Measurements from ENCODE around the gene FNDC10.
"Not testable (repeated sequence)": the region's sequence is repeated elsewhere in the genome, so short reads cannot be mapped to it uniquely, and the experiment has no call there.

FNDC10 gene

GRCh38 chr1:1564268-1564667 is 35.7 kb downstream of the FNDC10 start:
- no peak for DNase-seq

- no peak for DNase-seq
Measured at GRCh38 chr1:1563688-1564087, 36.2 kb downstream of the FNDC10 start.

- DNase-seq, result no peak
Measured at GRCh38 chr1:1562556-1563195, 37.3 kb downstream of the FNDC10 start.

- no peak for DNase-seq
Measured at GRCh38 chr1:1561801-1562470, 38.0 kb downstream of the FNDC10 start.

GRCh38 chr1:1560178-1560577 is 39.8 kb downstream of the FNDC10 start:
- DNase-seq, result no peak

DNA sequence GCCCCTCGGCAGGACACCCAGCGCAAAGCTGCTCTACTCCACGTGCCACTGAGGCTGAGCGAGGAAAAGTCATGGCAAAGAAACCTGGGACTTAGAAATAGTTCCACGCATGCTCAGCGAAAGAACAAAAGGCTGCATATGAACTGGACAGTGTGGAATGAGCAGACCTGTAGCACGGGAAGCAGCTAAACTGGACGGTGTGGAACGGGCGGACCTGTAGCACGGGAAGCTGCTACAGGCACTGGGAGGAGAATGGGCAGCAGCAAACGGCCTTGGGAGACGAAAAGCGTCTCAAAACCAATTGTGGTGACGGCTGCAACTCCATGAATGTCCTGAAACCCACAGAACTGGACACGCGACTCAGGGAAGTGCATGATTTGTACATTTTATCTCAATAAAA is 40.9 kb downstream of the FNDC10 start:
- DNase-seq, result no peak

DNA sequence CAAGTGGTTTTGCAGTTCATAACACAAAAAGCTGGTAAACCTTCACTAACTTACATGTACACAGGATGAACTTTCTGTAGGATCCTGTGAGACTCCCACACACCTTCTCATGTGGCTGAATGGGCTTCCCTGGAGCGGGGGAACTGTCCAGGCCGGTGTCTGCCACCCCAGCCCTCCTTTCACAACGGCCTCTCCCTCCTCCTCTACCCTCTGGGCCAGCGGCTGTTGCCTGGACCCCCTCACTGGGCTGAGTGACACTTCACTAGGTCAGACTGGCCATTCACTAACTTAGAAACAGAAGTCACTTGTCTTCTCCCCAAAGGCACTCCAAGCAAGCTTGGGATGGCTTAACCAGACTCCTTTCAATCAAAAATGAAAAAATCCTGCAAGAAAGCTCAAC is 41.3 kb downstream of the FNDC10 start:
- DNase-seq, result no peak

GRCh38 chr1:1557688-1558087 is 42.2 kb downstream of the FNDC10 start:
- not testable (repeated sequence) for DNase-seq

GRCh38 chr1:1556961-1557360 is 43.0 kb downstream of the FNDC10 start:
- DNase-seq, result not testable (repeated sequence)

DNA sequence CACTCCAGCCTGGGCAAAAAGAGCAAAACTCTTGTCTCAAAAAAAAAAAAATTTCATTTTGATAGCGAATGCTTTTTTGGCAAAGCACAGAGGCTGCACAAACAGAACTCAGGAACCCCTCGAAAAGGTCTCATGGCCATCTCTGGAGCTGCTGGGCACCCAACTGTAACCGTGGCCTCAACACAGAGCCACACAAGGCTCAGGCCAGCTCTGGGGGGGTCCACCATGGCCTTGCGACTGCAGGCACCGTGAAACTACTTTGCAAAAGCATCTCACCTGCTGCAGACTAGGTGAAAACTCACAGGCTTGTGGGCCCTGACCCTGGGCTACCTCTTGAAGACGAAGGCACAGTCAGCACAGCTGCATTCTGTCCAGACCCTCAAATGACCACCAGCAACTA is 43.4 kb downstream of the FNDC10 start:
- DNase-seq, result no peak

DNA sequence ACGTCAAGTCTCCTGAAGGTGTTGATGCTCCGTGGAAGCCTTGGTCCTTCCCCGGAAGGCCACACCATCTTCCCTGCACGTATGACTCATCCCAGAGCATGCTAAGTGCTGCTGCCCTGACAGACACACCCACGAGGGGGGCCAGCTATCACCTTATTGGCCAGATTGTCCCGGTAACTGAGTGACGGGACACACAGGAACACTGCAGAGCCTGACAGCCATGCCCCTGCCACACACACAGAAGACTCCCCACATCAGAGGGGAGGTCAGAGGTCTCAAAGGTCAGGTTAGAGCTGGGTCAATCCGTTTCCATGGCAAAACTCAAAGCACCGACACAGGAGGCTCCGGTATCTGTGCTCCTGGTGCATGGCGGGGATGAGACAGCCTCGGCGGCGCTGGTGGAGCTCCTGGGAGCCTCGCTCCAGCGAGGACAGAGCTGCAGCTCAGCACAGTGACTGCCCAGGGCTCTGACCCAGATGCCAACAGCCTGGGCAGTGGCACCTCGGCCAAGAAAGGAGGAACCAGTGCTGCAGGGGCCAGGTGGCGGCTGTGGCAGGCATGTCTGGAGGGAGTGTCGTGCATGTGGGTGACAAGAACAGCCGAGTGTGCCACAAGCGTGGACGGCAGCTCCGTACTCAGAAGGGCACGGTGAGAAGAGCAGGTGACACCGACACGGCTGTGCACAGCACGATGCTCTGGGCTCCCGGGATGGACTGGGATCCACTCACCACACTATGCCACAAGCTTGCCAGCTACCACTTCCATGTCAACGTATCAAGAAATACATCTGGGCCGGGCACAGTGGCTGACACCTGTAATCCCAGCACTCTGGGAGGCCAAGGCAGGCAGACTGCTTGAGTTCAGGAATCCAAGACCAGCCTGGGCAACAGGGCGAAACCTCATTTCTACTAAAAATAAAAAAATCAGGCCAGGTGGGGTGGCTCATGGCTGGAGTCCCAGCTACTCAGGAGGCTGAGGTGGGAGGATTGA is 44.7 kb downstream of the FNDC10 start:
- no peak for DNase-seq

DNA sequence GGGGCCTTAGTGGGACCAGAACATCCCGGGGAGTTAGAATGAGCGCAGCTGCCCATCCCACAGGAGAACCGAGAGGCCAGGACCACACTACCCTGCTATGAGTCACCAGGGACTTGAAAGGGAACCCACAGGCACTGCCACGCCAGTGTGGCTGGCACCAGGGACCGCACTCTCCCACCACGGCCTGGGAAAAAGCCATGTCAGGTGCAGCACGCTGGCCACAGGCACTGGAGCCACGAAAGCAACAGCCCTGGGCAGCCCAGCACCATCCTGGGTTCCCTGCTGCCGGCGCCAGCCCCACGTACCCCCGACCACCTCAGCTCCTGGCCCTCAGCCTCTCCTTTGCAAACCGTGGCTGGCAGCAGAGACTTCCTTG is 45.4 kb downstream of the FNDC10 start:
- no peak for DNase-seq

GRCh38 chr1:1553821-1554494 is 46.0 kb downstream of the FNDC10 start:
- no peak for DNase-seq

GRCh38 chr1:1552263-1552639 is 47.7 kb downstream of the FNDC10 start:
- no peak for DNase-seq

GRCh38 chr1:1551524-1552262 is 48.2 kb downstream of the FNDC10 start:
- DNase-seq, result no peak

- DNase-seq, result no peak
Measured at GRCh38 chr1:1550591-1551432, 49.1 kb downstream of the FNDC10 start.

GRCh38 chr1:1550087-1550486 is 49.8 kb downstream of the FNDC10 start:
- no peak for DNase-seq

GRCh38 chr1:1548591-1548990 is 51.3 kb downstream of the FNDC10 start:
- no peak for DNase-seq
